DMS79 treated with DMSO at 0.1 percent for 48 hours (cell line): ENCODE measurements around the gene DFFB.

ENCODE experiments used
- DNase-seq: peaks from one replicate; lab custom pipeline; 2025; lab: John Stamatoyannopoulos, UW

DFFB gene

DNA sequence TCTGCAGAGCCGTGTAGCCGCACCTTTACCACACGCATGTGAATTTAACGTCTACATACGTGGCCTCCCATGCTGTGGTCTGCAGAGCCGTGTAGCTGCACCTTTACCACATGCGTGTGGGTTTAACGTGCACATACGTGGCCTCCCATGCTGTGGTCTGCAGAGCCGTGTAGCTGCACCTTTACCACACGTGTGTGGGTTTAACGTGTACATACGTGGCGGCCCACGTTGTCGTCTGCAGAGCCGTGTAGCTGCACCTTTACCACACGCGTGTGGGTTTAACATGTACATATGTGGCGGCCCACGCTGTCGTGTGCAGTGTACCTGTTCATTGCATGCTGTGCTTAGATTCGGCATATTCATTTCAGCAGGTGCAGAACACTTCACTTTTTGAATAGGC lies 17.5 kb downstream of the DFFB start:
- DNase-seq = no peak

GRCh38 chr1:3876716-3877115 lies 19.4 kb downstream of the DFFB start:
- DNase-seq = no peak

DNA sequence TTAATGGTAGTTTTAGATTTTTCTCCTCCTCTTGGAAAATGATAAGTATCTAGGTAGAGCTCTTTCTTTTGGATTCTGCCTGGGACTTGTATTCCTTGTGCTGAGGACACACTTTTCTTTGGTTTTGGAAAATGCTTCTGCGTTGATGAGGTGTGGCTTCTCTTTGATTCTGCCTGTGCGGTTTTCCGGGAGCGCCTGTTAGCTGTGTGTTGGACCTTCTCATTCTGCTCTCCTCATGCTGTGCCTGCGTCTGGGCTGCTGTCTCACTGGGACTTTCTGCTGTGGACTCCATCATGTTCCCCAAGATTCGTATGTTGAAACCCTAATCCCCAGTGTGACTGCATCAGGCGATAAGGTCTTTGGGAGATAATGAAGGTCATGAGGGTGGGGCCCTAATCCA lies 21.8 kb downstream of the DFFB start:
- DNase-seq = no peak

DNA sequence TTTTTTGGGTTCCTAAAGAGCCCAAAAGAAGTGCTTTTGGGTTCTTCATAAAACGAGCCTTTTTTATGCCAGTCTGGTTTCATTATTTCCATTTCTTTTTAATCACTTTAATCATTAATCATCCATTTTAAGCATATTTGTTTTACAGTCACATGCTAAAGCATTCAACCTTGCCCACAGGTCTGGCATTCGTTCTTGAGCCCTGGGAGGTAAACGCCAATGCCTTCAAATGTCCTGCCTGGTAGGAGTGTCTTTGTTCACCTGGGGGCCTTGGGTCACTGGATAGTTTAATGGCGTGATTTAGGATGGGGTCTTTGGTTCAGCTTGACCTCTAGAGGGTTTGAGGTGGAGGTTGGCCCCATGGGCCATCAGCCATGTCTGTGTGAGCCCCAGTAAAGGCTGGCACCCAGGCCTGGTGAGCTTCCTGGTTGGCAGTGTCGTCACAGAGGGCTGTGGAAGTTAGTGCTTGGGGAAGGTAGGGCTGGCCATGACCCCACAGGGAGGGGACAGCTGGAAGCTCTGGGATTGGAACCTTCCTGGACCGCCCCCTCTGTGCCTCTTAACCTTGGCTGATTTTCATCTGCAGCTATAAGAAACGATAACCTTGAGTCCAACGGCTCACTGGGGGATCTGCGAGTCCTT lies 22.6 kb downstream of the DFFB start:
- no peak for DNase-seq

DNA sequence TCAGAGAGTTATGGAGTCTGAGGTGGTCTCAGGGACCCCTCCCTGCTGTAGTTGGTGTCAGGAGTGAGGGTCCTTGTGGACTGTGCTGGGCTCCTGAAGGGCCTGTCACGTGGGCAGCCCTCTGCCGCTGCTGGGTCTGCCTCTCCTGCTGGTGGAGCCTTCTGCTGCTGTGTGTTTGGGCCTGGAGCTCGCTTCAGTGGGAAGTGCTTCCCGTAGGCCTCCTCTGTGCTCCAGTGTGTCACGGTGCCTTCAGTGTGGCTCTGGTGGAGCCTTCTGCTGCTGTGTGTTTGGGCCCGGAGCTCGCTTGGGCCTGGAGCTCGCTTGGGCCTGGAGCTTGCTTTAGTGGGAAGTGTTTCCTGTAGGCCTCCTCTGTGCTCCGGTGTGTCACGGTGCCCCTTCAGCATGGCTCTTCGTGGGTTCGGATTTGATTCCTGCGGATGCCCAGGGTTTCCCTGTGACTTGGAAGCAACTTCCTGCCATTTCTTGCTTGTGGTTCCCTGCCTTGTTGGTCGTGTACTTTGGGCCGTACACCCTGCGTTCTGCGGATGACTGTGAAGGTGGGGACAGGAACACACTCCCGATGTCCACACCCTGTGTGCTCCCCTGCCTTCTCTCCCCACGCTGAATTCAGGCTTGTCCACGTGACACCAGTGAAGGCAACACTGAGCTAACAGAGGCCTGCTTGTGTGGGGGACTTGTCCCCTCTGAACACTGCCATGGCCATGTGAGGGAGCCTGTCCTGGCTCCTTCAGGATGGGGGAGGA lies 23.3 kb downstream of the DFFB start:
- DNase-seq = no peak

DNA sequence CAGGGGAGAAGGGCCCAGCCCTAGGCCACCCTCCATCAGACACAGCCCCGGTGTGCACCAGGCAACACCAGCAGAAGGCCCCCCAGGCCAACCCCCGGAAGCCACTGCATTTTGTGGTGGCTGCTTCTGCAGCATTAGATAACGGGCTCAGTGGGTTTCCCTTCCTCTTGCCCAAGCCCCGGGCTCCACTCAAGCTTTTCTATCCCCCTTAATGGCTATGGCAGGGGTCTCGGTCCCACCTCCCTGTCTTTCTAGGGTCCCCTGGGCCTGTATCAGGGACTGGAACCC lies 23.9 kb downstream of the DFFB start:
- DNase-seq = no peak

- no peak for DNase-seq
Measured at GRCh38 chr1:3883194-3883925, 26.1 kb downstream of the DFFB start.

DNA sequence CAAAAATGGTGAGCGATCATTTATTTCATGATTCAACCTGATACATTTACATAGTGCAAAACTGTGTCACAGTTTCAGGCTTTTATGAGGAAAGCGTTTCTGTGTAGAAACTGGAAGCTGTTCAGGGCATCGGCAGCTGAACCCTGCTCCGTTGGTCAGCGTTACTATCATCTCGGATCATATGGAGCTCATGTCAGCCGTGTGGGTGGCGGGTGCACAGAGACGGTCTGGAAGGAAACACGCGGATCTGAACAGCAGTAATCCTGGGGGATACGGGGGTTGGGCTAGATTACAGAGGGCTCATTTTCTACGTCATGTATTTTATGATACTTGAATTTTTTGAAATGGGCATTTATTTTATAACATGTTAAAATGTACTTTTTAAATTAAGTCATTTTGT lies 27.7 kb downstream of the DFFB start:
- DNase-seq = no peak

GRCh38 chr1:3885611-3886010 lies 28.3 kb downstream of the DFFB start:
- no peak for DNase-seq

GRCh38 chr1:3886106-3886670 lies 28.9 kb downstream of the DFFB start:
- no peak for DNase-seq

DNA sequence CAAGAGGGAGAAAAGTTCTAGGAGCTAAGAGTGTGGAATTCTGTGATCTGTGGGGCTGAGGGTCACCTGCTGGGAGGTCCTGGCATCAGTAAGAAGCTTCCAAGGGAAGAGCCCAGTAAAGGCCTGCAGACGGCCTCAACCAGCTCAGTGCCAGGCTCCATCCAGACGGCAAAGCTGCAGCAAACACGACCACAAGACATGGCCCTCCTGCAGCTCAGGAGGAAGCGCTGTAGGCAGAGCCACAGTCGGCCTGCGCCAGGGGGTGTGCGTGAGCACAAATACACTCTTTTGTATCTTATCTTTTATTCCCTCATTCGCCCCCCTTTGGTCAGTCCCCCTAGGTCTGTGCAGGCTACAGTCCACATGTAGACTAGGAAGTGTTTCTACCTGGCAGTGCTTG lies 29.4 kb downstream of the DFFB start:
- no peak for DNase-seq

- no peak for DNase-seq
Measured at GRCh38 chr1:3888301-3888700, 31.0 kb downstream of the DFFB start.

DNA sequence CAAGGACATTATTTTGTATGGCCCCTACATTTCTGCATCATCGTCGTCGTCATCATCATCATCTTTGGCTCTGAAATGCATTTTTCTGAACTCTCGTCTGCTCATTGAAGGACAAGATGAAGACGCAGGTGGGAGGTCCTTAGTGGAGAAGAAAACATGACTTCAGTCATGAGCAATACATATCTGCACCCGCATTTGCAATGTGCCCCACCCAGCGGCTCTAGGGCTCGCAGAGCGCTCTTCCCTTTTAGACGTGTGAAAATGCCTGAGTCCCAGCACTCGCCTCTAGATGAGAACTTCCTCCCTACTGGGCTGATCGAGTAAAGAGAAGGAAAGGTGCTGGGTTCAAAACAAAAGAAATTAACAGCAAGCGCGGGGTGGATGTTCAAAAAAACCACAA lies 32.7 kb downstream of the DFFB start:
- no peak for DNase-seq

GRCh38 chr1:3890389-3891328 lies 33.4 kb downstream of the DFFB start:
- peak; percentile 13 for DNase-seq

DNA sequence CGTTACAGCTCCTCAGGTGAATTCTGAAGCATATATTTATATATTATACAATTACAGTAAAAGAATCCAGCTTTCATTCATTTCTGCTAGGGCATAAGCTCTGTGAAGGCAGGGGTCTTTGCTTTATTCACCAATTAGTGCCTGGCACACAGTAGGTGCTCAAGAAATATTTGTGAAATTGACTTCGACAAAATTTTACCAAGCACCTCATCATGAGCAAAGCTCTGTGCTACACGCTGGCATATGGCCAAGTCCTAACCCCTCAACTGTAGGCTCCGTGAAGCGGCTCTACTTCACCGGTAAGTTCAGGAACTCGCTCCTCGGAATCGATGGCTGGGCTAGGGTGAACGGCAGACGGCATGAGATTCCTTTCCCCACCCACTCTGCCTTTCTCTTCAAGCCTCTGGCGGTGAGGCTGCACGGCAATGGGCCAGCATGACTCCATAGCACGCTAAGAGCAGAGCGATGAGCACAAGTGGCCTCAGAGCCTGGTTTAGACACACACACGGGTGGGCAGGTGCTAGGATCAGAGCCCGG lies 34.1 kb downstream of the DFFB start:
- peak; percentile 43 for DNase-seq

- DNase-seq = peak; percentile 96
Measured at GRCh38 chr1:3892748-3893147, 35.5 kb downstream of the DFFB start.

DNA sequence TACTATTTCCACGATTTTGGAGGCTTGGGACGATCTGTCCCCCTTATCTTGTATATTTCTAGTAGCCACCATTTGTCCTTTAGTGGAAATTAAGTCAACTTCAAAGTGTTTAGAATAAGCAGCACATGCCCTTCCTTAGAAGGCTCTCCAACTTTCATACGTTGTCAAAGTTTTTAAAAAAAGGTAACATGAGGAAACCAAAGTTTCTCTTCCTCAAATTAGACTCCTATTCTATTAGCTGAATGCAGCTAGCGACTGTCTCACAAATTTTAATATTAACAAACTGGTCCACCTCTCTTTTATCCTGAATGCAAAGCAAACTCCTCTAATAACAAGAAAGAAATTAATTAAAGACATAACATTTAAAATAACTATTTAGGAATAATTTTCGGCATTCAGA lies 35.9 kb downstream of the DFFB start:
- DNase-seq = no peak

- DNase-seq = no peak
Measured at GRCh38 chr1:3894626-3895278, 37.5 kb downstream of the DFFB start.

DNA sequence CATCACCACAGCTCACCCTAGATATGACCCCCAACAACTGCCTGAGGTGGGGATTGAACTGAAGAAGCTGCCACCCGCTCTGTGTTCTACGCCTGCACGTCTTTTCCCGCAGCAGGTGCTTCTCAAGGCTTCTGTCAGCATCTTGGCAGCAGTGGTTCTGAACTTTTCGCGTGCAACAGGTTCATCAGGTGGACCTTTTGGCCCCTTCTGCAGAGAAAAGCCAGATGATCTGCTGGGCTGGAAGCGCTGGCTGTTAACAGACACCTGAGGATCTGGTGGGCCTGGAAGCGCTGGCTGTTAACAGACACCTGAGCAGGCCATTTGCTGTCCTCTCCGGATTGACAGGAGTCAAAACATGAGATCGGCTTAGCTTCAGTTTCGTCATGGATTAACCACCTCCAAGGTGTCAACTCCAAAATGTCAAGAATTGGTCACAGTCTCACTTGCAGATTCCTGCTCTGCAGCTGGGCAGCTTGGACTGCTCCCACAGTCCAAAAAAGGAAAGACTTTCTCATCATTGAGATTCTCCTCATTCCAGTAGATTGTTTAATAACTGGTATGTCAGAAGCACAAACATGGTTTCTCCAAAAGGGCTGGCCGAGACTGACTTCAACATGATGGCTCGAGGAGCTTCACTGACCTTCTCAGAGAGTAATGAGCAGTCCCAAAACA lies 38.1 kb downstream of the DFFB start:
- no peak for DNase-seq

GRCh38 chr1:3895951-3896325 lies 38.7 kb downstream of the DFFB start:
- no peak for DNase-seq
